BE2C (cell line): Measurements from ENCODE around the gene STAT6.

Experiments used
- DNase-seq: peaks from one replicate; pipeline ENCODE4 v3.0.0-alpha.2; 2020
- H3K27me3 ChIP-seq: fragments of 250-450 bp; sonication (Bioruptor Pico); 2 replicates; pipeline ENCODE4 v1.5.1; 2020; ENCODE audit warnings: mild to moderate bottlenecking
- H3K36me3 ChIP-seq: fragments of 250-450 bp; sonication (Bioruptor Pico); 2 replicates; pipeline ENCODE4 v1.5.1; 2020; ENCODE audit warnings: mild to moderate bottlenecking
- H3K4me1 ChIP-seq: fragments of 250-450 bp; sonication (Bioruptor Pico); 2 replicates; pipeline ENCODE4 v1.5.1; 2020
- H3K4me3 ChIP-seq: 2 replicates; pipeline ENCODE4 v1.5.1; 2011; ENCODE audit warnings: low read depth, low read length
- H3K9me3 ChIP-seq: fragments of 250-450 bp; sonication (Bioruptor Pico); 2 replicates; pipeline ENCODE4 v1.5.1; 2020
- CTCF ChIP-seq: IDR thresholded peaks from 2 replicates; pipeline ENCODE4 v1.5.1; 2012; ENCODE audit warnings: mild to moderate bottlenecking, low read depth, low read length

STAT6 gene

GRCh38 chr12:57046086-57046791 is 64.9 kb downstream of the STAT6 start:
- H3K4me3 ChIP-seq = no peak overlapping the region
- no peaks in the 10 kb centered on the region for H3K9me3 ChIP-seq
- no peak for TF ChIP-seq CTCF
- no peaks in the 10 kb centered on the region for H3K4me1 ChIP-seq
- no peak for DNase-seq
- no peaks in the 10 kb centered on the region for H3K27me3 ChIP-seq
- no peaks in the 10 kb centered on the region for H3K36me3 ChIP-seq
